Hepatocyte (in vitro differentiated cells): Measurements from ENCODE around the gene RNASE11. TPM values are rescaled to one million over a fixed set of nuclear protein-coding genes. Genes with fewer than 3 reads are reported as not detected.

ENCODE experiments used
- DNase-seq: peaks from one replicate; pipeline ENCODE4 v3.0.0-alpha.2; 2016; ENCODE audit warnings: low spot score
- H2AFZ ChIP-seq: fragments of 200-600 bp; sonication (generic); 2 replicates; pipeline ENCODE4 v1.6.0; 2016; ENCODE audit warnings: antibody characterized with exemption, mild to moderate bottlenecking
- H3K27ac ChIP-seq: fragments of 200-600 bp; sonication (generic); 2 replicates; pipeline ENCODE4 v1.5.1; 2016; ENCODE audit warnings: mild to moderate bottlenecking
- H3K27me3 ChIP-seq: fragments of 200-600 bp; sonication (generic); 2 replicates; pipeline ENCODE4 v1.6.1; 2016
- H3K36me3 ChIP-seq: fragments of 200-600 bp; sonication (generic); replicated peaks from 2 replicates; pipeline ENCODE4 v1.5.1; 2016; ENCODE audit warnings: low read depth; ENCODE audit not compliant: insufficient read depth
- H3K4me1 ChIP-seq: fragments of 200-600 bp; sonication (generic); 2 replicates; pipeline ENCODE4 v1.5.1; 2016; ENCODE audit warnings: mild to moderate bottlenecking, moderate library complexity; ENCODE audit not compliant: insufficient read depth
- H3K4me2 ChIP-seq: fragments of 200-600 bp; sonication (generic); 2 replicates; pipeline ENCODE4 v1.6.0; 2016
- H3K4me3 ChIP-seq: fragments of 200-600 bp; sonication (generic); 2 replicates; pipeline ENCODE4 v1.5.1; 2016; ENCODE audit warnings: mild to moderate bottlenecking
- H3K79me2 ChIP-seq: fragments of 200-600 bp; sonication (generic); 2 replicates; pipeline ENCODE4 v1.6.0; 2017; ENCODE audit warnings: mild to moderate bottlenecking
- H3K9me2 ChIP-seq: fragments of 200-600 bp; sonication (generic); replicated peaks from 2 replicates; pipeline ENCODE4 v1.6.0; 2017; ENCODE audit warnings: mild to moderate bottlenecking; ENCODE audit not compliant: insufficient read depth
- H3K9me3 ChIP-seq: fragments of 200-600 bp; sonication (generic); 2 replicates; pipeline ENCODE4 v1.5.1; 2016; ENCODE audit warnings: low read depth, mild to moderate bottlenecking
- H4K20me1 ChIP-seq: fragments of 200-600 bp; sonication (generic); 2 replicates; pipeline ENCODE4 v1.6.0; 2016; ENCODE audit warnings: mild to moderate bottlenecking; ENCODE audit not compliant: insufficient read depth, poor library complexity, severe bottlenecking
- CTCF ChIP-seq: fragments of 200-600 bp; sonication (generic); IDR thresholded peaks from 2 replicates; pipeline ENCODE4 v1.5.1; 2016; ENCODE audit warnings: antibody characterized with exemption, mild to moderate bottlenecking; ENCODE audit not compliant: poor library complexity
- EZH2 ChIP-seq: fragments of 200-600 bp; sonication (generic); IDR thresholded peaks from 2 replicates; pipeline ENCODE4 v1.6.1; 2016; ENCODE audit warnings: antibody characterized with exemption, mild to moderate bottlenecking, borderline replicate concordance
- EZH2phosphoT487 ChIP-seq: fragments of 200-600 bp; sonication (generic); IDR thresholded peaks from one replicate; pipeline ENCODE4 v1.6.1; 2018; ENCODE audit warnings: antibody characterized with exemption, mild to moderate bottlenecking, low read depth, moderate library complexity; ENCODE audit not compliant: unreplicated experiment, severe bottlenecking
- WGBS: methylation state at CpG from one replicate; pipeline ENCODE4 v1.1.6; 2016; ENCODE audit warnings: low lambda C conversion rate; ENCODE audit errors: missing lambda C conversion rate; 5-methylcytosine and 5-hydroxymethylcytosine counted together
- polyA plus RNA-seq: library from polyadenylated mRNA; unstranded; fragments of >200 nt; fragmentation: Nextera tagmentation; extraction: Ambion mirVana; gene quantifications from 2 replicates; pipeline ENCODE4 v1.2.1, GENCODE V29; 2016
- total RNA-seq: library from RNA; depleted of rRNA; stranded (reverse); fragments of >200 nt; gene quantifications from 2 replicates; pipeline ENCODE4 v1.2.3, GENCODE V29; 2014

Gene RNASE11
- total and polyA plus RNA-seq, 2 experiments from 2014 or later: not detected

GRCh38 chr14:20609215-20610001 lies 21.6 kb upstream of the RNASE11 start:
- Histone ChIP-seq H3K27me3 (no peaks in the 10 kb centered on the region), H3K9me3 (no peaks in the 10 kb centered on the region), H3K27ac (peak overlapping the region; percentile 70), H3K9me2 (no peaks in the 10 kb centered on the region), H3K79me2 (no peaks in the 10 kb centered on the region), H3K4me2 (peak overlapping the region; percentile 78), H2AFZ (peak overlapping the region; percentile 77), H3K4me1 (peaks cover 3% of the 10 kb centered on the region), H3K36me3 (no peaks in the 10 kb centered on the region), H3K4me3 (peak overlapping the region; percentile 73), H4K20me1 (no peaks in the 10 kb centered on the region)
- TF ChIP-seq EZH2phosphoT487 (no peak), CTCF (peak; percentile 99), EZH2 (no peak)
- under 1% methylated on average over 34 of the region's 44 CpGs for WGBS
- DNase-seq: peak; percentile 94

- Histone ChIP-seq H4K20me1 (no peaks in the 10 kb centered on the region), H3K4me2 (peak overlapping the region; percentile 50)
Observed at GRCh38 chr14:20608383-20609110, 20.7 kb upstream of the RNASE11 start.

GRCh38 chr14:20607617-20608016 lies 19.8 kb upstream of the RNASE11 start:
- DNase-seq: no peak
- H3K4me2 ChIP-seq: no peak overlapping the region
- no peaks in the 10 kb centered on the region for H3K4me1 ChIP-seq
- H3K27me3 ChIP-seq: no peaks in the 10 kb centered on the region
- no peak for TF ChIP-seq CTCF
- no peak for TF ChIP-seq EZH2
- TF ChIP-seq EZH2phosphoT487: no peak
- 75% methylated on average over 5 of the region's 5 CpGs for WGBS
- H3K9me2 ChIP-seq: no peaks in the 10 kb centered on the region
- H3K9me3 ChIP-seq: no peaks in the 10 kb centered on the region
- no peak overlapping the region for H2AFZ ChIP-seq
- H4K20me1 ChIP-seq: no peaks in the 10 kb centered on the region
- H3K79me2 ChIP-seq: no peaks in the 10 kb centered on the region
- no peak overlapping the region for H3K27ac ChIP-seq
- no peaks in the 10 kb centered on the region for H3K36me3 ChIP-seq
- H3K4me3 ChIP-seq: no peak overlapping the region

More at GRCh38 chr14:20608383-20609110, 20.7 kb upstream of the RNASE11 start:
- Histone ChIP-seq H3K9me2 (no peaks in the 10 kb centered on the region), H2AFZ (no peak overlapping the region), H3K9me3 (no peaks in the 10 kb centered on the region), H3K27ac (no peak overlapping the region), H3K4me3 (no peak overlapping the region), H3K36me3 (no peaks in the 10 kb centered on the region), H3K79me2 (no peaks in the 10 kb centered on the region), H3K4me1 (peaks cover 3% of the 10 kb centered on the region), H3K27me3 (no peaks in the 10 kb centered on the region)
- DNase-seq: no peak
- TF ChIP-seq EZH2 (no peak), EZH2phosphoT487 (no peak), CTCF (no peak)
- WGBS: 74% methylated on average over 7 of the region's 7 CpGs
